ENCODE data around the gene SLC46A1. TPM values are rescaled to one million over a fixed set of nuclear protein-coding genes. Genes with fewer than 3 reads are reported as not detected.

SLC46A1 gene
- total RNA-seq, 2 experiments from 2014 or later, result 1.8 to 2.4 TPM

DNA sequence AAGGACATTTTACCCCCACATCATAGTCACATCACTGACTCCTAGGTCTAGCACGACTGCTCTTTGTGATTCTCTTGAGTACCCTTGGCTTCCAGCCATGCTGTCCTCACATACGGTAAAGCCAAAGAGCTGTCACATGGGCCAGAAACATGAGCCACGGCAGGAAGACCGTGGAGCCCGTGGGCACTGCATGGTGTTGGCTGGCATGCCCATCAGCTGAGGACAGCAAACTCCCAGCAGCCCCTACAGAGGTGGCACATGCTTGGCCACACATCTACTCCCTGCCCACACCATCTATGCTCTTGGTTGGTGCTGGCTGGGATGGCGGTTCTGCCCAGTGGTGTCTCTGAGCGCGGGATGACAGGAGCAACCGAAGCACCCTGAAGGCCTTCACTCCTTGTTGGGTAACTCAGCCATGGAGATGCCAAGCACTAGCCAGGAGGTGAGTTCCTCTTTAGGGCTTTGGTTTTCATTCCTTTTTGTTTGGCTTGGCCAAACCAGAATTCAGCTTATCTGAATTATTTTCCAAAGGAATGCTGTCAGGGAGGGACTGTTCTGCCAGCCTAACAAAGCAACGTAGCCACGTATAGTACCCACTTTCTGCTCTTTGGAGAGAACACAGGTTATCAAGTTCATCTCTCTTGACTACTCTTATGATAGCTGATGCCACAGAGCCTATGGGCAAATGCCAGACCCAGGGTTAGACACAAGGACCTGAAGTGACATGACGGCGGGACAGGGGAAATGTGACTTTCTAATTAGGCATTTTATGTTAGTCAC, 60.4 kb downstream of the SLC46A1 start:
- Mint-ChIP-seq H3K4me1 (ENCODE audit: low read depth) (peaks cover 2% of the 10 kb centered on the region), H3K27me3 (ENCODE audit: low read depth) (no peaks in the 10 kb centered on the region), H3K36me3 (ENCODE audit: low read depth) (peaks cover 26% of the 10 kb centered on the region), H3K9me3 (no peaks in the 10 kb centered on the region), H3K27ac (no peak overlapping the region), H3K4me3 (no peak overlapping the region)
- intact Hi-C loops (cut with micrococcal nuclease), result no loop called here
- DNase-seq, result no peak
- CTCF ChIA-PET, result interaction anchor here (0.6 to 1.3 kb wide), 3 partner anchors 10 to 19 kb away, joined by 3 to 5 read pairs (median 3); partner anchors contain the start of gene POLDIP2

Small RNA genes within 50 kb of the gene (microRNA-seq; reads per million reads assigned to microRNA genes)
- gene MIR4723 (ENCODE audit: borderline microRNAs expressed, borderline replicate concordance), result 1.6 reads per million

Other genes starting within 250 kb of the SLC46A1 start
- 10 to 100 TPM; 25.1 to 26.0 TPM for gene TMEM97, start 87.0 kb downstream of the SLC46A1 start, total RNA-seq
- gene IFT20, start 70.7 kb downstream of the SLC46A1 start, total RNA-seq, result 10 to 100 TPM; 17.9 to 18.1 TPM
- 10 to 100 TPM; 18.6 to 18.7 TPM for gene TNFAIP1, start 70.5 kb downstream of the SLC46A1 start, total RNA-seq
- gene POLDIP2, start 48.7 kb downstream of the SLC46A1 start, total RNA-seq, result 10 to 100 TPM; 74.6 to 76.5 TPM
- gene SEBOX, start 41.0 kb downstream of the SLC46A1 start, total RNA-seq, result not detected
- gene VTN, start 35.9 kb downstream of the SLC46A1 start, total RNA-seq, result not detected
- gene SARM1, start 34.5 kb downstream of the SLC46A1 start, total RNA-seq, result 10 to 100 TPM; 11.7 to 12.3 TPM
- gene SLC13A2, start 67.4 kb upstream of the SLC46A1 start, total RNA-seq, result not detected
- not detected for gene FOXN1, start 100.1 kb upstream of the SLC46A1 start, total RNA-seq
- 10 to 100 TPM; 48.6 to 50.3 TPM for gene UNC119, start 146.4 kb upstream of the SLC46A1 start, total RNA-seq
- gene PIGS, start 165.3 kb upstream of the SLC46A1 start, total RNA-seq, result 10 to 100 TPM; 34.8 to 36.0 TPM
- 10 to 100 TPM; 65.6 to 66.2 TPM for gene ALDOC, start 170.7 kb upstream of the SLC46A1 start, total RNA-seq
- gene SPAG5, start 192.8 kb upstream of the SLC46A1 start, total RNA-seq, result 100 to 1,000 TPM; 210 to 216 TPM
- 10 to 100 TPM; 15.6 TPM for gene RSKR, start 208.0 kb upstream of the SLC46A1 start, total RNA-seq
- gene BLTP2, start 238.9 kb upstream of the SLC46A1 start, total RNA-seq, result 10 to 100 TPM; 89.4 to 92.0 TPM